IMR-90 (cell line): ENCODE measurements around the gene PRKCB.

Experiments
- MXI1 ChIP-seq: IDR thresholded peaks from 2 replicates; pipeline ENCODE4 v1.6.1; 2012; ENCODE audit warnings: low read depth, mild to moderate bottlenecking, low read length, moderate library complexity, borderline replicate concordance
- TF ChIP-seq, protein P1 (sequence below): conservative IDR thresholded peaks from 2 replicates; pipeline ENCODE4 v1.5.1; 2012; ENCODE audit warnings: mild to moderate bottlenecking, low read depth, low read length, improper control_type of control experiment

DNA sequence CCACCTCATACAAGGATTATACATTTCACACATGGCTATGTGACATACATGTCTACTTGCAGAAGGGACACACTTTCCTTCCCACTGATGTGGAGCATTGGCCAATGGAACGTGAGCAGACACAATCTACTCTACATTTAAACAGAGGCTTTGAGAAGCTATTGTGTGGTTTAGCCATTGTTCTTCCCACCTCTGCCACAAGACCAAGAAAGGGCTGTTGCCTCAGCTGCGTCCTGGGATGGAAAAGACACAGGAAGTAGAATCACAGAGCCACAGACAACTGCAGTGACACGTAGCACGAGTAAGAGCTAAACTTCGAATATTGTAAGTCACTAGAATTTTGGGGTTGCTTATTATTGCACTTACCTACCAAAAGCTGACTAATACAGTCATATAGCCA lies 33.3 kb downstream of the PRKCB start:
- TF ChIP-seq MXI1 = no peak
- TF ChIP-seq, protein P1, sequence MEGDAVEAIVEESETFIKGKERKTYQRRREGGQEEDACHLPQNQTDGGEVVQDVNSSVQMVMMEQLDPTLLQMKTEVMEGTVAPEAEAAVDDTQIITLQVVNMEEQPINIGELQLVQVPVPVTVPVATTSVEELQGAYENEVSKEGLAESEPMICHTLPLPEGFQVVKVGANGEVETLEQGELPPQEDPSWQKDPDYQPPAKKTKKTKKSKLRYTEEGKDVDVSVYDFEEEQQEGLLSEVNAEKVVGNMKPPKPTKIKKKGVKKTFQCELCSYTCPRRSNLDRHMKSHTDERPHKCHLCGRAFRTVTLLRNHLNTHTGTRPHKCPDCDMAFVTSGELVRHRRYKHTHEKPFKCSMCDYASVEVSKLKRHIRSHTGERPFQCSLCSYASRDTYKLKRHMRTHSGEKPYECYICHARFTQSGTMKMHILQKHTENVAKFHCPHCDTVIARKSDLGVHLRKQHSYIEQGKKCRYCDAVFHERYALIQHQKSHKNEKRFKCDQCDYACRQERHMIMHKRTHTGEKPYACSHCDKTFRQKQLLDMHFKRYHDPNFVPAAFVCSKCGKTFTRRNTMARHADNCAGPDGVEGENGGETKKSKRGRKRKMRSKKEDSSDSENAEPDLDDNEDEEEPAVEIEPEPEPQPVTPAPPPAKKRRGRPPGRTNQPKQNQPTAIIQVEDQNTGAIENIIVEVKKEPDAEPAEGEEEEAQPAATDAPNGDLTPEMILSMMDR = no peak
